Sigmoid colon (tissue), 4 donors: ENCODE measurements around the gene PPP1R2B.

ENCODE experiments used
- CTCF ChIP-seq, 4 experiments: fragments of 450-650 bp in 3 of 4; fragments of 200-600 bp in 1 of 4; IDR thresholded peaks; one replicate each; pipeline ENCODE4 v1.5.1; 2016 to 2019; ENCODE audit warnings: antibody characterized with exemption in 4 of 4, mild to moderate bottlenecking in 3 of 4, moderate library complexity in 2 of 4
- EP300 ChIP-seq, 4 donors: sonication (generic); formaldehyde crosslinking; IDR thresholded peaks; one replicate each; pipeline ENCODE4 v1.6.1; 2017; ENCODE audit warnings: antibody characterized with exemption in 4 of 4
- POLR2A ChIP-seq, 2 donors: fragments of 450-650 bp; IDR thresholded peaks; one replicate each; pipeline ENCODE4 v1.6.1; 2016; ENCODE audit warnings: antibody characterized with exemption in 2 of 2, mild to moderate bottlenecking in 2 of 2, moderate library complexity in 2 of 2

GRCh38 chr5:156802501-156802900 lies 47.6 kb upstream of the PPP1R2B start:
- TF ChIP-seq POLR2A (IDR thresholded peaks at IDR 0.05) (no peak), EP300 (IDR thresholded peaks at IDR 0.05) (no peak), CTCF (IDR thresholded peaks at IDR 0.05) (no peak)
